Cardiac atrium fibroblast (primary cell): ENCODE data around the gene CAPN2. TPM values are rescaled to one million over a fixed set of nuclear protein-coding genes. Genes with fewer than 3 reads are reported as not detected.

Source experiments
- total RNA-seq: library from RNA; depleted of rRNA; stranded (reverse); fragments of >200 nt; gene quantifications from 2 replicates; pipeline ENCODE4 v1.2.3, GENCODE V29; 2015

CAPN2 gene
- total RNA-seq = 127 and 130 TPM in 2 replicates

DNA sequence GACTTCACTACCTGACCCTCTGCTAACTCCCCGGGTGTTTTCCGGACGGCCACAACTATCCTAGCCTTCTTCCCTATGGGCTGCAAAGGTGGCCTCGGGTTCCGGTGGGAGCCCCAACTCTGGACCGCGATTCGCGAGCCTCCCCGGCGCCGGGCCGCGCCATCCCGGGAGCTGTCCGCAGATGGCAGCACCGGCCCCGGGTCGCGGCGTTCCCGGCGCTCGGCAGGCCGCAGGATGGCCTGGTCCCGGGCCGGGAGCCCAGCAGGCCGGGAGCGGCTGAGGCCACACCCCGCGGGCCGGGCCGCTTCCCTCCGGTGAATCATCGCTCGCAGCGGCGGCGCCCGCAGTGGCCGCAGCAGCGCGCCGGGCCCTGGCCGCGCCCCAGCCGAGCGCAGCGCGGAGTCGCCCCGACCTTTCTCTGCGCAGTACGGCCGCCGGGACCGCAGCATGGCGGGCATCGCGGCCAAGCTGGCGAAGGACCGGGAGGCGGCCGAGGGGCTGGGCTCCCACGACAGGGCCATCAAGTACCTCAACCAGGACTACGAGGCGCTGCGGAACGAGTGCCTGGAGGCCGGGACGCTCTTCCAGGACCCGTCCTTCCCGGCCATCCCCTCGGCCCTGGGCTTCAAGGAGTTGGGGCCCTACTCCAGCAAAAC is at the start of gene CAPN2:
Gene CAPN2 (plus strand): TSS at position 346 of the 656 bp plus-strand sequence. CDS start 102 bp downstream, at position 448.

DNA sequence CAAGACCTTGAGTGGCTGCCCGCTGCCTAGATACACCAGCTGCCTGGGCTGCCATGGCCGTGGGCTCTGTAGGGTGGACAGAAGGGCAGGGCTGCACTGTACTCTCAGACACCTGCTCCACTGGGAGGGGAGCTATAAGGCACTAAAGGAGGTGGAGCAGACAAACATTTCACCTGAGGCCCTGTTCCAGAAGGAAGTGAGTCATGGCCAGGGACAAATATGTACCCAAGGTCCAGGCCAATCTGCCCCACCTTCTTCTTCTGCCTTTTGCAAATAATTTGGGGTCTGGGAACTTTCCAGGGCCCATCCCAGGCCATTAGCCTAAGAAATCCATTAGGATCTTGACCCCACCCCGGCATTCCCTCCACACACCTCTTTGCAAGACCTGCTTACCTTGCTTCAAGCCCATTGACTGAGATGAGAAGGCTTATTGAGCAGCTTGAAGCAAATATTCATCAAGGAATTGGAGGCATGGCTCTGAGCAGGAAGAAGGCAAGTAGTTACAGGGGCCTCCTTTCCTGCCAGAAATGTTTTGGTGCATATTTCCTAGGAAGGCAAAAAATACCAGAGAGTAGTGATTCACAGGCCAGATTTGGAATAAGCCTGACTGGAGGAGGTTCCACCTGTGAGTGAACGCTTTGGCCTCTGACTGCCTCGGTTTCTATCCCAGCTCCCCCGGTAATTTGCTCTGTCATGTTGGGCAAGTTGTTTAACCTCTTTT is 46.6 kb upstream of the CAPN2 start, which contains the start of gene CAPN8:
Gene CAPN8 (minus strand): TSS at position 110 of the 721 bp plus-strand sequence. CDS start 55 bp downstream, at position 55.

Other genes starting within 250 kb of the CAPN2 start
- gene CAPN8, start 46.8 kb upstream of the CAPN2 start, total RNA-seq = not detected in 2 replicates
- 14.4 and 37.7 TPM in 2 replicates for gene TP53BP2, start 133.4 kb downstream of the CAPN2 start, total RNA-seq